Esophagus squamous epithelium (tissue), 4 donors: Measurements from ENCODE around the gene ZFYVE26.

Experiments used
- CTCF ChIP-seq, 6 experiments: fragments of 450-650 bp in 4 of 6; fragments of 200-600 bp in 2 of 6; sonication (generic) in 2 of 6; IDR thresholded peaks; one replicate each; pipeline ENCODE4 v1.5.1; 2016 to 2019; ENCODE audit warnings: antibody characterized with exemption in 6 of 6, mild to moderate bottlenecking in 4 of 6, moderate library complexity in 4 of 6
- POLR2A ChIP-seq, 4 donors: fragments of 450-650 bp; IDR thresholded peaks; one replicate each; pipeline ENCODE4 v1.6.1; 2017; ENCODE audit warnings: antibody characterized with exemption in 4 of 4, mild to moderate bottlenecking in 4 of 4, moderate library complexity in 3 of 4

- TF ChIP-seq CTCF (IDR thresholded peaks at IDR 0.05), result no peak
- TF ChIP-seq POLR2A (IDR thresholded peaks at IDR 0.05), result no peak
Measured at GRCh38 chr14:67859169-67859749, 42.9 kb upstream of the ZFYVE26 start.
